ENCODE results near the gene GPC6. TPM values are rescaled to one million over a fixed set of nuclear protein-coding genes. Genes with fewer than 3 reads are reported as not detected.

GPC6 gene
- total RNA-seq, 1 donor from 2014 or later: not detected

DNA sequence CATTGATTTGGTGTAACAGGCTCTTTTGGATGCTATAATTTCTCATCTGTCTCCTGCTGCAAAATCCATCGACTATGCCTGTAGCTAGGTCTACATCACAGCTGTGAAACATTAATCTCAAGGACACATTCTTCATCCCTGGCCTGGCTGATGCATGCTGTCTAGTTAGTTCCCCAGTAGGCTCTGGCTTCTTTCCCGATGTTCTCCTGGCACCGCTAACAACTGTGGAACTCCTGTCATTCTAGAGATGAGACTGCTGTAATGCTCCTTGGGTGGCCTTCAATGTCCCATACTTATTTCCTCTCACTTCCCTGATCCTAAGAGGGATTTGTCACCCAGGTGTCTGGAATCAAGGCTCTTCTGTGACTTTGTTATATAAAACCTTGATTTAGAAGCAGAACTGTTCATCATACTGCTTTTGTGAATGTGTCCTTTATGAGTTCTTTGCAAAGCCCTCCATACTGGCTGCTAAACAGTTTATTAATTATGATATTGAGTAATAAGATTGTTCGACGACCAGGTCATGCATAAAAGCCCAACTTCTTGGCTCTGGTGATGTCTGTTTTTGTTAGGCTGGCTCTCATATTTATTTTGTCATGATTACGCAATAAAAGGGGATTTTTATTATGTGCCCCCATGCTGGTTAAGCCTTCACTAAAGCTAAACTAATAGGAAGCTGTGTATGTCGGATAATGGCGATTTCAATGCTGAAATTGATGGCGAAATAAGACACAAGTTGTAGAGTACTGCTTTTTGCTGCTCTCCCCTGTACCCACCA, 1025.4 kb downstream of the GPC6 start:
- ChIA-PET CTCF (no interaction called here), POLR2A (no interaction called here)
- no peak overlapping the region for H3K4me3 Mint-ChIP-seq
- H3K9me3 Mint-ChIP-seq: no peaks in the 10 kb centered on the region
- ATAC-seq (ENCODE audit: low read depth) (no peak), DNase-seq (no peak)
- H3K4me1 Mint-ChIP-seq: no peaks in the 10 kb centered on the region
- intact Hi-C loops (cut with micrococcal nuclease): no loop called here
- H3K36me3 Mint-ChIP-seq (ENCODE audit: low read depth): no peaks in the 10 kb centered on the region
- no peaks in the 10 kb centered on the region for H3K27me3 Mint-ChIP-seq
- TF ChIP-seq, protein P1, sequence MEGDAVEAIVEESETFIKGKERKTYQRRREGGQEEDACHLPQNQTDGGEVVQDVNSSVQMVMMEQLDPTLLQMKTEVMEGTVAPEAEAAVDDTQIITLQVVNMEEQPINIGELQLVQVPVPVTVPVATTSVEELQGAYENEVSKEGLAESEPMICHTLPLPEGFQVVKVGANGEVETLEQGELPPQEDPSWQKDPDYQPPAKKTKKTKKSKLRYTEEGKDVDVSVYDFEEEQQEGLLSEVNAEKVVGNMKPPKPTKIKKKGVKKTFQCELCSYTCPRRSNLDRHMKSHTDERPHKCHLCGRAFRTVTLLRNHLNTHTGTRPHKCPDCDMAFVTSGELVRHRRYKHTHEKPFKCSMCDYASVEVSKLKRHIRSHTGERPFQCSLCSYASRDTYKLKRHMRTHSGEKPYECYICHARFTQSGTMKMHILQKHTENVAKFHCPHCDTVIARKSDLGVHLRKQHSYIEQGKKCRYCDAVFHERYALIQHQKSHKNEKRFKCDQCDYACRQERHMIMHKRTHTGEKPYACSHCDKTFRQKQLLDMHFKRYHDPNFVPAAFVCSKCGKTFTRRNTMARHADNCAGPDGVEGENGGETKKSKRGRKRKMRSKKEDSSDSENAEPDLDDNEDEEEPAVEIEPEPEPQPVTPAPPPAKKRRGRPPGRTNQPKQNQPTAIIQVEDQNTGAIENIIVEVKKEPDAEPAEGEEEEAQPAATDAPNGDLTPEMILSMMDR (IDR thresholded peaks at IDR 0.05): no peak
- H3K27ac Mint-ChIP-seq: no peak overlapping the region

- Mint-ChIP-seq H3K4me1 (no peaks in the 10 kb centered on the region), H3K27me3 (no peaks in the 10 kb centered on the region), H3K4me3 (no peak overlapping the region), H3K36me3 (ENCODE audit: low read depth) (no peaks in the 10 kb centered on the region), H3K27ac (no peak overlapping the region), H3K9me3 (no peaks in the 10 kb centered on the region)
- TF ChIP-seq, protein P1 (IDR thresholded peaks at IDR 0.05): no peak
- POLR2A ChIA-PET: no interaction called here
- CTCF ChIA-PET: no interaction called here
- ATAC-seq (ENCODE audit: low read depth): no peak
- intact Hi-C loops (cut with micrococcal nuclease): no loop called here
- DNase-seq: no peak
Measured at GRCh38 chr13:94254737-94255136, 1028.1 kb downstream of the GPC6 start.

- ChIA-PET POLR2A (no interaction called here), CTCF (no interaction called here)
- ATAC-seq (ENCODE audit: low read depth) (no peak), DNase-seq (no peak)
- TF ChIP-seq, protein P1 (IDR thresholded peaks at IDR 0.05): no peak
- no peaks in the 10 kb centered on the region for H3K27me3 Mint-ChIP-seq
- peaks cover 10% of the 10 kb centered on the region for H3K4me1 Mint-ChIP-seq
- intact Hi-C loops (cut with micrococcal nuclease): no loop called here
- no peaks in the 10 kb centered on the region for H3K9me3 Mint-ChIP-seq
- H3K4me3 Mint-ChIP-seq: no peak overlapping the region
- no peaks in the 10 kb centered on the region for H3K36me3 Mint-ChIP-seq (ENCODE audit: low read depth)
- H3K27ac Mint-ChIP-seq: no peak overlapping the region
Measured at GRCh38 chr13:94256721-94257120, 1030.1 kb downstream of the GPC6 start.

GRCh38 chr13:94259984-94260383, 1033.4 kb downstream of the GPC6 start:
- DNase-seq (no peak), ATAC-seq (ENCODE audit: low read depth) (no peak)
- Mint-ChIP-seq H3K27ac (no peak overlapping the region), H3K36me3 (ENCODE audit: low read depth) (no peaks in the 10 kb centered on the region), H3K4me3 (no peak overlapping the region), H3K4me1 (peaks cover 10% of the 10 kb centered on the region), H3K27me3 (no peaks in the 10 kb centered on the region), H3K9me3 (no peaks in the 10 kb centered on the region)
- ChIA-PET CTCF (no interaction called here), POLR2A (no interaction called here)
- intact Hi-C loops (cut with micrococcal nuclease): no loop called here
- TF ChIP-seq, protein P1 (IDR thresholded peaks at IDR 0.05): no peak

DNA sequence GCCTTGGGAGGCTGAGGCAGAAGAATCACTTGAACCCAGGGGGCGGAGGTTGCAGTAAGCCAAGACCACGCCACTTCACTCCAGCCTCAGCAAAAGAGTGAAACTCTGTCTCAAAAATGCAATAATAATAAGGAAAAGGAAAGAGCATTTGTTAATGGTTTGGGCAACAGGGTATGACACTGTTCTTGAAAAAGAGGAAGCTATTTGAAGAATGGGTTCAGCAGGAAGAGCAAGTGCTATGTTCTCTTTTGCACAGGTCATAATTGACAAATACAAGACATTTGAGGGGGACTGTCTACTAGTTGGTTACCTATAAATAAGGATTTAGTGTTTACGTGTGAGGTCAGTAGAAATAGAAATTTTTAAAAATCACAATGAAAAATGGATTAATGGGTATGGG, 1034.6 kb downstream of the GPC6 start:
- Mint-ChIP-seq H3K36me3 (ENCODE audit: low read depth) (no peaks in the 10 kb centered on the region), H3K9me3 (no peaks in the 10 kb centered on the region), H3K27me3 (no peaks in the 10 kb centered on the region), H3K27ac (no peak overlapping the region), H3K4me3 (no peak overlapping the region), H3K4me1 (peaks cover 10% of the 10 kb centered on the region)
- no peak for ATAC-seq (ENCODE audit: low read depth)
- TF ChIP-seq, protein P1 (IDR thresholded peaks at IDR 0.05): no peak
- ChIA-PET POLR2A (no interaction called here), CTCF (no interaction called here)
- DNase-seq: no peak
- intact Hi-C loops (cut with micrococcal nuclease): no loop called here
